ENCODE measurements around the gene BFSP2.

The BFSP2 gene

GRCh38 chr3:133424937-133425869, 25.3 kb downstream of the BFSP2 start:
- Histone ChIP-seq H3K9me3 (ENCODE audit: control insufficient read depth, insufficient read depth, low read length) (no peaks in the 10 kb centered on the region), H3K4me3 (ENCODE audit: low read depth, low read length) (no peak overlapping the region), H3K27ac (ENCODE audit: low read depth, low read length) (no peak overlapping the region), H3K36me3 (ENCODE audit: control insufficient read depth, insufficient read depth, low read length) (no peaks in the 10 kb centered on the region), H3K9ac (ENCODE audit: low read depth, low read length) (no peak overlapping the region), H3K4me1 (ENCODE audit: control insufficient read depth, insufficient read depth, low read length) (no peaks in the 10 kb centered on the region), H3K27me3 (ENCODE audit: control insufficient read depth, insufficient read depth, low read length) (no peaks in the 10 kb centered on the region)

- Histone ChIP-seq H3K4me3 (ENCODE audit: low read depth, low read length) (no peak overlapping the region), H3K9me3 (ENCODE audit: control insufficient read depth, insufficient read depth, low read length) (no peaks in the 10 kb centered on the region), H3K9ac (ENCODE audit: low read depth, low read length) (no peak overlapping the region), H3K4me1 (ENCODE audit: control insufficient read depth, insufficient read depth, low read length) (no peaks in the 10 kb centered on the region), H3K36me3 (ENCODE audit: control insufficient read depth, insufficient read depth, low read length) (no peaks in the 10 kb centered on the region), H3K27ac (ENCODE audit: low read depth, low read length) (no peak overlapping the region), H3K27me3 (ENCODE audit: control insufficient read depth, insufficient read depth, low read length) (no peaks in the 10 kb centered on the region)
Observed at GRCh38 chr3:133425898-133426297, 26.0 kb downstream of the BFSP2 start.

GRCh38 chr3:133426721-133427120, 26.9 kb downstream of the BFSP2 start:
- Histone ChIP-seq H3K27me3 (ENCODE audit: control insufficient read depth, insufficient read depth, low read length) (no peaks in the 10 kb centered on the region), H3K36me3 (ENCODE audit: control insufficient read depth, insufficient read depth, low read length) (no peaks in the 10 kb centered on the region), H3K9ac (ENCODE audit: low read depth, low read length) (no peak overlapping the region), H3K27ac (ENCODE audit: low read depth, low read length) (no peak overlapping the region), H3K4me3 (ENCODE audit: low read depth, low read length) (no peak overlapping the region), H3K9me3 (ENCODE audit: control insufficient read depth, insufficient read depth, low read length) (no peaks in the 10 kb centered on the region), H3K4me1 (ENCODE audit: control insufficient read depth, insufficient read depth, low read length) (no peaks in the 10 kb centered on the region)

- Histone ChIP-seq H3K27ac (ENCODE audit: low read depth, low read length) (no peak overlapping the region), H3K4me1 (ENCODE audit: control insufficient read depth, insufficient read depth, low read length) (no peaks in the 10 kb centered on the region)
Observed at GRCh38 chr3:133428552-133428951, 28.7 kb downstream of the BFSP2 start.

GRCh38 chr3:133429063-133429462, 29.2 kb downstream of the BFSP2 start:
- Histone ChIP-seq H3K9ac (ENCODE audit: low read depth, low read length) (no peak overlapping the region), H3K4me1 (ENCODE audit: control insufficient read depth, insufficient read depth, low read length) (no peaks in the 10 kb centered on the region), H3K4me3 (ENCODE audit: low read depth, low read length) (no peak overlapping the region), H3K9me3 (ENCODE audit: control insufficient read depth, insufficient read depth, low read length) (no peaks in the 10 kb centered on the region), H3K27me3 (ENCODE audit: control insufficient read depth, insufficient read depth, low read length) (no peaks in the 10 kb centered on the region), H3K27ac (ENCODE audit: low read depth, low read length) (no peak overlapping the region), H3K36me3 (ENCODE audit: control insufficient read depth, insufficient read depth, low read length) (no peaks in the 10 kb centered on the region)

More at GRCh38 chr3:133428552-133428951, 28.7 kb downstream of the BFSP2 start:
- no peak overlapping the region for H3K9ac ChIP-seq (ENCODE audit: low read depth, low read length)
- H3K9me3 ChIP-seq (ENCODE audit: control insufficient read depth, insufficient read depth, low read length), result no peaks in the 10 kb centered on the region
- no peaks in the 10 kb centered on the region for H3K36me3 ChIP-seq (ENCODE audit: control insufficient read depth, insufficient read depth, low read length)
- no peak overlapping the region for H3K4me3 ChIP-seq (ENCODE audit: low read depth, low read length)
- H3K27me3 ChIP-seq (ENCODE audit: control insufficient read depth, insufficient read depth, low read length), result no peaks in the 10 kb centered on the region

GRCh38 chr3:133439563-133439962, 39.7 kb downstream of the BFSP2 start:
- Histone ChIP-seq H3K27me3 (ENCODE audit: control insufficient read depth, insufficient read depth, low read length) (no peaks in the 10 kb centered on the region), H3K9ac (ENCODE audit: low read depth, low read length) (no peak overlapping the region), H3K36me3 (ENCODE audit: control insufficient read depth, insufficient read depth, low read length) (no peaks in the 10 kb centered on the region), H3K27ac (ENCODE audit: low read depth, low read length) (no peak overlapping the region), H3K9me3 (ENCODE audit: control insufficient read depth, insufficient read depth, low read length) (no peaks in the 10 kb centered on the region), H3K4me3 (ENCODE audit: low read depth, low read length) (no peak overlapping the region), H3K4me1 (ENCODE audit: control insufficient read depth, insufficient read depth, low read length) (no peaks in the 10 kb centered on the region)

GRCh38 chr3:133440652-133441051, 40.8 kb downstream of the BFSP2 start:
- Histone ChIP-seq H3K27me3 (ENCODE audit: control insufficient read depth, insufficient read depth, low read length) (no peaks in the 10 kb centered on the region), H3K27ac (ENCODE audit: low read depth, low read length) (no peak overlapping the region), H3K4me1 (ENCODE audit: control insufficient read depth, insufficient read depth, low read length) (no peaks in the 10 kb centered on the region), H3K9me3 (ENCODE audit: control insufficient read depth, insufficient read depth, low read length) (no peaks in the 10 kb centered on the region), H3K36me3 (ENCODE audit: control insufficient read depth, insufficient read depth, low read length) (no peaks in the 10 kb centered on the region), H3K4me3 (ENCODE audit: low read depth, low read length) (no peak overlapping the region), H3K9ac (ENCODE audit: low read depth, low read length) (no peak overlapping the region)

GRCh38 chr3:133441867-133442270, 42.0 kb downstream of the BFSP2 start:
- Histone ChIP-seq H3K4me1 (ENCODE audit: control insufficient read depth, insufficient read depth, low read length) (no peaks in the 10 kb centered on the region), H3K9me3 (ENCODE audit: control insufficient read depth, insufficient read depth, low read length) (no peaks in the 10 kb centered on the region), H3K27ac (ENCODE audit: low read depth, low read length) (no peak overlapping the region), H3K36me3 (ENCODE audit: control insufficient read depth, insufficient read depth, low read length) (no peaks in the 10 kb centered on the region), H3K27me3 (ENCODE audit: control insufficient read depth, insufficient read depth, low read length) (no peaks in the 10 kb centered on the region), H3K4me3 (ENCODE audit: low read depth, low read length) (no peak overlapping the region), H3K9ac (ENCODE audit: low read depth, low read length) (no peak overlapping the region)

- Histone ChIP-seq H3K27ac (ENCODE audit: low read depth, low read length) (no peak overlapping the region), H3K9ac (ENCODE audit: low read depth, low read length) (no peak overlapping the region), H3K9me3 (ENCODE audit: control insufficient read depth, insufficient read depth, low read length) (no peaks in the 10 kb centered on the region), H3K36me3 (ENCODE audit: control insufficient read depth, insufficient read depth, low read length) (no peaks in the 10 kb centered on the region), H3K4me1 (ENCODE audit: control insufficient read depth, insufficient read depth, low read length) (no peaks in the 10 kb centered on the region), H3K4me3 (ENCODE audit: low read depth, low read length) (no peak overlapping the region), H3K27me3 (ENCODE audit: control insufficient read depth, insufficient read depth, low read length) (no peaks in the 10 kb centered on the region)
Observed at GRCh38 chr3:133442518-133442917, 42.7 kb downstream of the BFSP2 start.

- no peaks in the 10 kb centered on the region for H3K9me3 ChIP-seq (ENCODE audit: control insufficient read depth, insufficient read depth, low read length)
- H3K9ac ChIP-seq (ENCODE audit: low read depth, low read length), result no peak overlapping the region
- no peak overlapping the region for H3K27ac ChIP-seq (ENCODE audit: low read depth, low read length)
- H3K36me3 ChIP-seq (ENCODE audit: control insufficient read depth, insufficient read depth, low read length), result no peaks in the 10 kb centered on the region
- no peaks in the 10 kb centered on the region for H3K4me1 ChIP-seq (ENCODE audit: control insufficient read depth, insufficient read depth, low read length)
- H3K27me3 ChIP-seq (ENCODE audit: control insufficient read depth, insufficient read depth, low read length), result no peaks in the 10 kb centered on the region
- H3K4me3 ChIP-seq (ENCODE audit: low read depth, low read length), result no peak overlapping the region
Observed at GRCh38 chr3:133443649-133444422, 44.0 kb downstream of the BFSP2 start.

GRCh38 chr3:133444423-133444774, 44.5 kb downstream of the BFSP2 start:
- H3K36me3 ChIP-seq (ENCODE audit: control insufficient read depth, insufficient read depth, low read length), result no peaks in the 10 kb centered on the region
- H3K4me3 ChIP-seq (ENCODE audit: low read depth, low read length), result no peak overlapping the region
- H3K27ac ChIP-seq (ENCODE audit: low read depth, low read length), result no peak overlapping the region
- no peaks in the 10 kb centered on the region for H3K9me3 ChIP-seq (ENCODE audit: control insufficient read depth, insufficient read depth, low read length)
- no peaks in the 10 kb centered on the region for H3K4me1 ChIP-seq (ENCODE audit: control insufficient read depth, insufficient read depth, low read length)
- H3K27me3 ChIP-seq (ENCODE audit: control insufficient read depth, insufficient read depth, low read length), result no peaks in the 10 kb centered on the region
- no peak overlapping the region for H3K9ac ChIP-seq (ENCODE audit: low read depth, low read length)
